ENCODE results near the gene AOC2. TPM values are rescaled to one million over a fixed set of nuclear protein-coding genes. Genes with fewer than 3 reads are reported as not detected.

The AOC2 gene
- total RNA-seq, 4 donors from 2014 or later = 0.81 to 1.7 (median 1.4) TPM

DNA sequence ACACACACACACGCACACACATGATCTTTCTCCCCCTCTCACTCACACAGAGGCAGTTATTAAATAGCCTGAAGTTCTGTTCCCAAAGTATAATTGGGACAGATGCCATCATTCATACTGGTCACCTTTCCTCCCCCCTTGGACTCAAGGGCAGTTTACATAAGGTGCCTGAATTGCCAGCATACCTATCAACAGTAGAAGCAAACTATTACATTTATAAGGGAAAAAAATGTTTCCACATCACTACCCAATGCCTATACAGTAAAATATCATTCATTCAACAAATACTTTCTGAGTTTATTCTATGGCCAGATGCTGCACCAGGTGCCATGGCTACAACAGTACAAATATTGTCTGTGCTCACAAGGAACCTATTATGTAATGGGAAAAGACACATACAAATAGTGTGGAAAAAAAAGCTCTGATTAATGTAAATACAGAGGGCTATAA is 39.4 kb upstream of the AOC2 start:
- no peak overlapping the region for H3K4me3 ChIP-seq
- H3K36me3 ChIP-seq = no peaks in the 10 kb centered on the region

DNA sequence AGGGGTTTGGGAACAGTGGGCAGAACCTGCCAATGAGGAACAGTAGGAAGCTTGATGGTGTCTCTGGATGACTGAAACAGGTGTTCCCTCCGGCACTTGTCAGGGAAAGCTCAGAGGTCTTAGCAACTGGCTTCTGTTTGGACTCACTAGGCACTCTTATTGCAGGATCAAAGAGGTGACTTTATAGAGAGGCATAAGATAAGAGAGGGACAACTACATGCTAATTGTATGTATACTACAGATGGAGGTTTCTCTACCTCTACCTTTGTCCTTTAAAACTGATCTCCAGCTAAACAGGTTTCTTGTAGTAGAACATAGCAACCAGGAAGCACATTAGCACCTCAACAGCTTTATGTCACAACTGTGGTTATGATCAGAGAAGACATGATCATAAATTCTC is 38.1 kb upstream of the AOC2 start:
- Histone ChIP-seq H3K36me3 (peaks cover 0 to 11% of the 10 kb centered on the region in 2 donors), H3K9me3 (no peaks in the 10 kb centered on the region), H3K4me3 (no peak overlapping the region), H3K27me3 (no peaks in the 10 kb centered on the region), H3K4me1 (peaks cover 4 to 58% (median 4%) of the 10 kb centered on the region in 3 donors), H3K27ac (peak overlapping the region in 3 of 4 donors; percentile 45 to 78 (median 67))
- no CpG with 5 or more reads among the region's 1 CpG for WGBS, 2 donors (ENCODE audit: low coverage in 1 of 2)
- TF ChIP-seq POLR2A (IDR thresholded peaks at IDR 0.05) = no peak
- TF ChIP-seq EP300 (IDR thresholded peaks at IDR 0.05) = no peak
- TF ChIP-seq, protein P1, sequence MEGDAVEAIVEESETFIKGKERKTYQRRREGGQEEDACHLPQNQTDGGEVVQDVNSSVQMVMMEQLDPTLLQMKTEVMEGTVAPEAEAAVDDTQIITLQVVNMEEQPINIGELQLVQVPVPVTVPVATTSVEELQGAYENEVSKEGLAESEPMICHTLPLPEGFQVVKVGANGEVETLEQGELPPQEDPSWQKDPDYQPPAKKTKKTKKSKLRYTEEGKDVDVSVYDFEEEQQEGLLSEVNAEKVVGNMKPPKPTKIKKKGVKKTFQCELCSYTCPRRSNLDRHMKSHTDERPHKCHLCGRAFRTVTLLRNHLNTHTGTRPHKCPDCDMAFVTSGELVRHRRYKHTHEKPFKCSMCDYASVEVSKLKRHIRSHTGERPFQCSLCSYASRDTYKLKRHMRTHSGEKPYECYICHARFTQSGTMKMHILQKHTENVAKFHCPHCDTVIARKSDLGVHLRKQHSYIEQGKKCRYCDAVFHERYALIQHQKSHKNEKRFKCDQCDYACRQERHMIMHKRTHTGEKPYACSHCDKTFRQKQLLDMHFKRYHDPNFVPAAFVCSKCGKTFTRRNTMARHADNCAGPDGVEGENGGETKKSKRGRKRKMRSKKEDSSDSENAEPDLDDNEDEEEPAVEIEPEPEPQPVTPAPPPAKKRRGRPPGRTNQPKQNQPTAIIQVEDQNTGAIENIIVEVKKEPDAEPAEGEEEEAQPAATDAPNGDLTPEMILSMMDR (IDR thresholded peaks at IDR 0.05) = no peak
- no peak for TF ChIP-seq POLR2AphosphoS5 (IDR thresholded peaks at IDR 0.05)
- ATAC-seq = no peak

More for the DNA sequence above, 39.4 kb upstream of the AOC2 start:
- Histone ChIP-seq H3K27ac (peak overlapping the region; percentile 45 to 78 (median 70)), H3K4me1 (peaks cover 4 to 54% (median 4%) of the 10 kb centered on the region in 3 donors), H3K27me3 (no peaks in the 10 kb centered on the region), H3K9me3 (no peaks in the 10 kb centered on the region)
- 0 to 33% methylated on average over 1 of the region's 1 CpG for WGBS, 2 donors (ENCODE audit: low coverage in 1 of 2)
- TF ChIP-seq POLR2A (IDR thresholded peaks at IDR 0.05) = no peak
- TF ChIP-seq, protein P1 (IDR thresholded peaks at IDR 0.05) = no peak
- TF ChIP-seq POLR2AphosphoS5 (IDR thresholded peaks at IDR 0.05) = no peak
- no peak for TF ChIP-seq EP300 (IDR thresholded peaks at IDR 0.05)
- no peak for ATAC-seq

DNA sequence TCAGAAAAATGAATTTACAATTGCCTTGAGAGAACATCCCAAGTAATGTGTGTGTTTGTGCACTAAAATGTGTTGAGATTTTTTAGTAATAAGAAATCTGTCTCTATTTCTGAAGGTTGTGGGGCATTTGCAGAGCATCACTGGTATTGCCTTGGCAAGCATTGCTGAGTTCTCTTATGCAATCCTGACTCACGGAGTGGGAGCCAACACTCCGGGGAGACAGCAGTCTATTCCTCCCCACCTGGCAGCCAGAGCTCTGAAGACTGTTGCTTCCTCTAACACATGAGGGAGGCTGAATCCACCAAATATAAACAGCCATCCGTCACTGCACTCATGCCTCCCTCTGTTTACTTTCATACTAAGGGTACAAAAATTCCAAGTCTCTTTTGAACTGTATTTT is 35.1 kb upstream of the AOC2 start:
- H3K4me1 ChIP-seq = peaks cover 4 to 47% (median 5%) of the 10 kb centered on the region in 3 donors
- H3K9me3 ChIP-seq = no peaks in the 10 kb centered on the region
- TF ChIP-seq, protein P1 (IDR thresholded peaks at IDR 0.05) = no peak
- no peak for TF ChIP-seq EP300 (IDR thresholded peaks at IDR 0.05)
- no peak for TF ChIP-seq POLR2A (IDR thresholded peaks at IDR 0.05)
- peak; percentile 82 for TF ChIP-seq POLR2AphosphoS5 (IDR thresholded peaks at IDR 0.05)
- WGBS, 2 donors (ENCODE audit: low coverage in 1 of 2) = 0 to 9% methylated on average over 1 to 3 of the region's 3 CpGs
- H3K27ac ChIP-seq = peak overlapping the region; percentile 58 to 78 (median 71)
- no peaks in the 10 kb centered on the region for H3K27me3 ChIP-seq
- no peak overlapping the region for H3K4me3 ChIP-seq
- peak; percentile 96 for ATAC-seq
- peaks cover 0 to 39% of the 10 kb centered on the region in 2 donors for H3K36me3 ChIP-seq

DNA sequence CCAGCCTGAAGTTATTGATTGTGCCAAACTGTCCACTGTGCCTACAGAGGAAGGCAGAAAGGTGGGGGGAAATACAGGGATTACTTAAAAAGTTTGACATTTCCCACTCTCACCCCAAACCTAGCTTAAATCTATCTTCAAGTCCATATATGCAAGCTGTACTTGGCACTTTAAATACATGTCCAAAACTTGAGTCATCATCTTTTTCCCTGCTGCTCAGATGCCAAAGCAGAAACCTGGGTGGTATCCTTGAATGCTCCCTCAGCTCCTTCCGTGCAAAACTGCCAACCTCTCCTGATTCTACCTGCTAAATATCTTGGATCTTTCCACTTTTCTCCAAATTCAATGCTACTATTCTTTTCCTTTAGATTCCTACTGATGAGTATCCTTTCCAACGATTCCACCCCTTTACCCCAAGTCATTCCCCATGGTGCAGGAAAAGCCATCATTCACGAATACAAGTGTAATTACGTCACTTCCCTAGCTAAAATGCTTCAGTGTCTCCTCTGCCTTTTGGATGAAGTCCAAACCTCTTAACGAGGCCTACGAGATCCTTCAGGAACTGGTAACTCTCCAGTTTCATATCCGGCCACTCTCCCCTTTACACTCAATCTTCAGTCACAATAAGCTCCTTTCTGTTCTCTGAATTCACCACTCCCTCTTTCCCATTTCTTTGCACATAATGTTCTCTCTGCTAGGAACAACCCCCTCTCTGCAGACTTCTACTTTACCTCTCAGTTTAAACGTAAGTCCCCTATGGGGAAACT is 29.6 kb upstream of the AOC2 start:
- ATAC-seq = peak; percentile 48
- Histone ChIP-seq H3K36me3 (peaks cover 0 to 94% of the 10 kb centered on the region in 2 donors), H3K4me1 (peaks cover 9 to 26% (median 12%) of the 10 kb centered on the region in 3 donors), H3K27ac (peak overlapping the region; percentile 49 to 76 (median 56)), H3K4me3 (no peak overlapping the region), H3K27me3 (no peaks in the 10 kb centered on the region), H3K9me3 (no peaks in the 10 kb centered on the region)
- 32 to 34% methylated on average over 7 to 8 of the region's 8 CpGs for WGBS, 2 donors (ENCODE audit: low coverage in 1 of 2)
- TF ChIP-seq EP300 (IDR thresholded peaks at IDR 0.05) (no peak), POLR2AphosphoS5 (IDR thresholded peaks at IDR 0.05) (peak; percentile 36), POLR2A (IDR thresholded peaks at IDR 0.05) (no peak)
- TF ChIP-seq, protein P1 (IDR thresholded peaks at IDR 0.05) = no peak

DNA sequence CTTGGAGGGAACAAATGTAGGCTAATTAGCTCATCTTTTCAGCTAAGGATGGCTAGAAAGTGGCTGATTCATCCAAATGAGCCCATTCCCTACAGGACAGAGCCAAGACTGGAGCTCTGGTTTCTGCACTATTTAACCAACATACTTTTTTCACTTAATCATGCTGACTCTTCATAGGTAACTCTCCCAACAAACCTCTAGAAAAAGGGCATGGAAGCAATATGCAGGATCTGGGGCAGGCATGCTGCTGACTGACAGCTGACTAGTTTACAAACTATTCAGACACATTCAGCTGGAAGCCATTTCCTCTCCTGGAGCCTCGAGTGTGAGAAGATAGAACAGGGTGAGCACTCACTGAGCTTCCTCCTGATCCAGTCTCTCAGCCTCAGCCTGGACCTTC is 26.5 kb upstream of the AOC2 start:
- Histone ChIP-seq H3K27me3 (no peaks in the 10 kb centered on the region), H3K4me1 (peaks cover 9 to 35% (median 18%) of the 10 kb centered on the region in 3 donors), H3K27ac (no peak overlapping the region), H3K9me3 (no peaks in the 10 kb centered on the region), H3K4me3 (no peak overlapping the region), H3K36me3 (peaks cover 0 to 97% of the 10 kb centered on the region in 2 donors)
- ATAC-seq = no peak
- 27 to 33% methylated on average over 1 of the region's 1 CpG for WGBS, 2 donors (ENCODE audit: low coverage in 1 of 2)
- TF ChIP-seq, protein P1 (IDR thresholded peaks at IDR 0.05) = no peak
